ENCODE measurements around the gene SAA4. TPM values are rescaled to one million over a fixed set of nuclear protein-coding genes. Genes with fewer than 3 reads are reported as not detected.
"Not testable (repeated sequence)": the region's sequence is repeated elsewhere in the genome, so short reads cannot be mapped to it uniquely, and the experiment has no call there.

The SAA4 gene
- total and polyA plus RNA-seq, 2 experiments from 2014 or later: 0.20 TPM; not detected in 1

- no peak for TF ChIP-seq CTCF (IDR thresholded peaks at IDR 0.05; ENCODE audit: low read depth, low read length)
- H3K36me3 ChIP-seq: no peaks in the 10 kb centered on the region
- H3K27ac ChIP-seq: no peak overlapping the region
Observed at GRCh38 chr11:18264035-18264434, 27.4 kb upstream of the SAA4 start.

GRCh38 chr11:18262681-18263350 is 26.2 kb upstream of the SAA4 start:
- not testable (repeated sequence) for H3K27me3 ChIP-seq; H3K4me1 ChIP-seq (ENCODE audit: low read depth); H3K4me3 ChIP-seq; DNase-seq (ENCODE audit: low read depth in 1 of 2, low spot score in 1 of 2); H3K36me3 ChIP-seq; H3K27ac ChIP-seq; H3K9me3 ChIP-seq (ENCODE audit: low read depth)

More at GRCh38 chr11:18264035-18264434, 27.4 kb upstream of the SAA4 start:
- no peaks in the 10 kb centered on the region for H3K27me3 ChIP-seq
- no peaks in the 10 kb centered on the region for H3K4me1 ChIP-seq (ENCODE audit: low read depth)
- H3K9me3 ChIP-seq (ENCODE audit: low read depth): no peaks in the 10 kb centered on the region
- no peak for DNase-seq (ENCODE audit: low read depth in 1 of 2, low spot score in 1 of 2)
- no peak overlapping the region for H3K4me3 ChIP-seq

- TF ChIP-seq CTCF (IDR thresholded peaks at IDR 0.05; ENCODE audit: low read depth, low read length): no peak
- no peak for DNase-seq (ENCODE audit: low read depth in 1 of 2, low spot score in 1 of 2)
- Histone ChIP-seq H3K27ac (no peak overlapping the region), H3K4me1 (ENCODE audit: low read depth) (no peaks in the 10 kb centered on the region), H3K27me3 (no peaks in the 10 kb centered on the region), H3K4me3 (no peak overlapping the region), H3K9me3 (ENCODE audit: low read depth) (no peaks in the 10 kb centered on the region), H3K36me3 (no peaks in the 10 kb centered on the region)
Observed at GRCh38 chr11:18261721-18262120, 25.1 kb upstream of the SAA4 start.

GRCh38 chr11:18259259-18259658 is 22.7 kb upstream of the SAA4 start:
- H3K4me1 ChIP-seq (ENCODE audit: low read depth): no peaks in the 10 kb centered on the region
- no peak for DNase-seq (ENCODE audit: low read depth in 1 of 2, low spot score in 1 of 2)
- no peak overlapping the region for H3K27ac ChIP-seq
- no peaks in the 10 kb centered on the region for H3K27me3 ChIP-seq
- no peak overlapping the region for H3K4me3 ChIP-seq
- no peak for TF ChIP-seq CTCF (IDR thresholded peaks at IDR 0.05; ENCODE audit: low read depth, low read length)
- no peaks in the 10 kb centered on the region for H3K9me3 ChIP-seq (ENCODE audit: low read depth)
- no peaks in the 10 kb centered on the region for H3K36me3 ChIP-seq

GRCh38 chr11:18254781-18255361 is 18.3 kb upstream of the SAA4 start:
- Histone ChIP-seq H3K36me3 (no peaks in the 10 kb centered on the region), H3K27me3 (peaks cover 2% of the 10 kb centered on the region), H3K4me3 (no peak overlapping the region), H3K9me3 (ENCODE audit: low read depth) (no peaks in the 10 kb centered on the region), H3K27ac (no peak overlapping the region), H3K4me1 (ENCODE audit: low read depth) (no peaks in the 10 kb centered on the region)
- TF ChIP-seq CTCF (IDR thresholded peaks at IDR 0.05; ENCODE audit: low read depth, low read length): no peak
- DNase-seq (ENCODE audit: low read depth in 1 of 2, low spot score in 1 of 2): no peak

- H3K4me1 ChIP-seq (ENCODE audit: low read depth): no peaks in the 10 kb centered on the region
- no peak overlapping the region for H3K27ac ChIP-seq
- no peaks in the 10 kb centered on the region for H3K9me3 ChIP-seq (ENCODE audit: low read depth)
- H3K27me3 ChIP-seq: peaks cover 2% of the 10 kb centered on the region
- TF ChIP-seq CTCF (IDR thresholded peaks at IDR 0.05; ENCODE audit: low read depth, low read length): no peak
- DNase-seq (ENCODE audit: low read depth in 1 of 2, low spot score in 1 of 2): no peak
- no peaks in the 10 kb centered on the region for H3K36me3 ChIP-seq
- H3K4me3 ChIP-seq: no peak overlapping the region
Observed at GRCh38 chr11:18253778-18254338, 17.3 kb upstream of the SAA4 start.
